Ectodermal cell (in vitro differentiated cells): ENCODE measurements around the gene CNKSR1. TPM values are rescaled to one million over a fixed set of nuclear protein-coding genes. Genes with fewer than 3 reads are reported as not detected.

Experiments
- H3K27ac ChIP-seq: 2 replicates; pipeline ENCODE4 v1.7.0; 2013; ENCODE audit warnings: mild to moderate bottlenecking, low read depth, low read length; ENCODE audit not compliant: insufficient read depth, poor library complexity, severe bottlenecking
- H3K27me3 ChIP-seq: 2 replicates; pipeline ENCODE4 v1.7.0; 2013; ENCODE audit warnings: mild to moderate bottlenecking, low read length; ENCODE audit not compliant: insufficient read depth, control insufficient read depth, poor library complexity, severe bottlenecking
- H3K36me3 ChIP-seq: one replicate; pipeline ENCODE4 v1.7.0; 2013; ENCODE audit warnings: low read length; ENCODE audit not compliant: control insufficient read depth, insufficient read depth
- H3K4me1 ChIP-seq: one replicate; pipeline ENCODE4 v1.7.0; 2013; ENCODE audit warnings: low read length; ENCODE audit not compliant: control insufficient read depth, insufficient read depth
- H3K4me3 ChIP-seq: 2 replicates; pipeline ENCODE4 v1.7.0; 2013; ENCODE audit warnings: low read depth, low read length, control low read depth; ENCODE audit not compliant: insufficient read depth
- H3K9me3 ChIP-seq: 2 replicates; pipeline ENCODE4 v1.7.0; 2013; ENCODE audit warnings: mild to moderate bottlenecking, low read length, moderate library complexity; ENCODE audit not compliant: control insufficient read depth
- WGBS, 2 experiments: methylation state at CpG; one replicate each; pipeline ENCODE4 v1.1.7; 2013; ENCODE audit warnings: missing lambda C conversion rate in 2 of 2; 5-methylcytosine and 5-hydroxymethylcytosine counted together
- polyA plus RNA-seq, 4 experiments: library from polyadenylated mRNA; stranded (reverse); fragments of 50-300 nt; gene quantifications; one replicate each; pipeline ENCODE4 v1.2.3, GENCODE V29; 2013

CNKSR1 gene
- 18.1 TPM for polyA plus RNA-seq (2013, experiment 1 of 4)
- polyA plus RNA-seq (2013, experiment 2 of 4) = 17.3 TPM
- polyA plus RNA-seq (2013, experiment 3 of 4) = 12.7 TPM
- polyA plus RNA-seq (2013, experiment 4 of 4) = 11.6 TPM

GRCh38 chr1:26177182-26177684, at the start of gene CNKSR1:
CNKSR1 (plus strand) TSS chr1:26177491; CDS start chr1:26177548, 57 bp downstream.
- WGBS, 2 experiments = 24 to 26% methylated on average over 21 of the region's 21 CpGs
- Histone ChIP-seq H3K27me3 (no peaks in the 10 kb centered on the region), H3K9me3 (no peaks in the 10 kb centered on the region), H3K4me1 (no peaks in the 10 kb centered on the region), H3K36me3 (no peaks in the 10 kb centered on the region), H3K4me3 (peak within 1 kb of the TSS; percentile 7), H3K27ac (no peak within 1 kb of the TSS)

- Histone ChIP-seq H3K27ac (no peak overlapping the region), H3K4me1 (no peaks in the 10 kb centered on the region), H3K27me3 (no peaks in the 10 kb centered on the region), H3K36me3 (no peaks in the 10 kb centered on the region), H3K9me3 (no peaks in the 10 kb centered on the region), H3K4me3 (no peak overlapping the region)
- WGBS, 2 experiments = 89% methylated on average over 3 to 4 of the region's 4 CpGs
Observed at GRCh38 chr1:26129778-26130177, 47.5 kb upstream of the CNKSR1 start.

GRCh38 chr1:26130695-26131094, 46.6 kb upstream of the CNKSR1 start:
- Histone ChIP-seq H3K27ac (no peak overlapping the region), H3K36me3 (no peaks in the 10 kb centered on the region)
- 65 to 80% methylated on average over 1 of the region's 1 CpG for WGBS, 2 experiments

GRCh38 chr1:26132128-26132833, 45.0 kb upstream of the CNKSR1 start:
- Histone ChIP-seq H3K4me3 (no peak overlapping the region), H3K36me3 (no peaks in the 10 kb centered on the region), H3K4me1 (no peaks in the 10 kb centered on the region), H3K27me3 (no peaks in the 10 kb centered on the region), H3K27ac (no peak overlapping the region), H3K9me3 (no peaks in the 10 kb centered on the region)
- 73 to 83% methylated on average over 4 of the region's 5 CpGs for WGBS, 2 experiments

More at GRCh38 chr1:26130695-26131094, 46.6 kb upstream of the CNKSR1 start:
- no peaks in the 10 kb centered on the region for H3K9me3 ChIP-seq
- H3K4me1 ChIP-seq = no peaks in the 10 kb centered on the region
- no peak overlapping the region for H3K4me3 ChIP-seq
- no peaks in the 10 kb centered on the region for H3K27me3 ChIP-seq

- Histone ChIP-seq H3K36me3 (no peaks in the 10 kb centered on the region), H3K9me3 (no peaks in the 10 kb centered on the region), H3K4me1 (no peaks in the 10 kb centered on the region), H3K4me3 (no peak overlapping the region), H3K27ac (no peak overlapping the region), H3K27me3 (no peaks in the 10 kb centered on the region)
- WGBS, 2 experiments = 85 to 91% methylated on average over 2 of the region's 2 CpGs
Observed at GRCh38 chr1:26132834-26133167, 44.5 kb upstream of the CNKSR1 start.

GRCh38 chr1:26134466-26134865, 42.8 kb upstream of the CNKSR1 start:
- H3K4me3 ChIP-seq = no peak overlapping the region
- 88 to 93% methylated on average over 3 of the region's 3 CpGs for WGBS, 2 experiments
- no peaks in the 10 kb centered on the region for H3K4me1 ChIP-seq
- no peak overlapping the region for H3K27ac ChIP-seq
- no peaks in the 10 kb centered on the region for H3K9me3 ChIP-seq
- H3K27me3 ChIP-seq = no peaks in the 10 kb centered on the region
- no peaks in the 10 kb centered on the region for H3K36me3 ChIP-seq

- no peak overlapping the region for H3K4me3 ChIP-seq
- no peaks in the 10 kb centered on the region for H3K27me3 ChIP-seq
- no peak overlapping the region for H3K27ac ChIP-seq
- no peaks in the 10 kb centered on the region for H3K9me3 ChIP-seq
- H3K36me3 ChIP-seq = no peaks in the 10 kb centered on the region
- 83 to 86% methylated on average over 3 of the region's 3 CpGs for WGBS, 2 experiments
- H3K4me1 ChIP-seq = no peaks in the 10 kb centered on the region
Observed at GRCh38 chr1:26138974-26139558, 38.2 kb upstream of the CNKSR1 start.

- no peaks in the 10 kb centered on the region for H3K36me3 ChIP-seq
- WGBS, 2 experiments = 89 to 93% methylated on average over 8 of the region's 8 CpGs
- peaks cover 24% of the 10 kb centered on the region for H3K27me3 ChIP-seq
- H3K9me3 ChIP-seq = no peaks in the 10 kb centered on the region
- H3K27ac ChIP-seq = no peak overlapping the region
- H3K4me1 ChIP-seq = no peaks in the 10 kb centered on the region
- no peak overlapping the region for H3K4me3 ChIP-seq
Observed at GRCh38 chr1:26142159-26142558, 35.1 kb upstream of the CNKSR1 start.

GRCh38 chr1:26145041-26145959, 32.0 kb upstream of the CNKSR1 start:
- WGBS, 2 experiments = 35 to 38% methylated on average over 19 of the region's 19 CpGs
- H3K36me3 ChIP-seq = no peaks in the 10 kb centered on the region

GRCh38 chr1:26145960-26146294, 31.4 kb upstream of the CNKSR1 start:
- Histone ChIP-seq H3K4me3 (no peak overlapping the region), H3K4me1 (no peaks in the 10 kb centered on the region), H3K27ac (no peak overlapping the region), H3K36me3 (no peaks in the 10 kb centered on the region), H3K27me3 (peaks cover 35% of the 10 kb centered on the region), H3K9me3 (no peaks in the 10 kb centered on the region)
- 65 to 70% methylated on average over 6 of the region's 6 CpGs for WGBS, 2 experiments

More at GRCh38 chr1:26145041-26145959, 32.0 kb upstream of the CNKSR1 start:
- H3K9me3 ChIP-seq = no peaks in the 10 kb centered on the region
- H3K4me1 ChIP-seq = no peaks in the 10 kb centered on the region
- peaks cover 30% of the 10 kb centered on the region for H3K27me3 ChIP-seq
- no peak overlapping the region for H3K27ac ChIP-seq
- H3K4me3 ChIP-seq = no peak overlapping the region
